Psoas muscle (tissue), 8 donors: ENCODE measurements around the gene NCKAP1. TPM values are rescaled to one million over a fixed set of nuclear protein-coding genes. Genes with fewer than 3 reads are reported as not detected.

Source experiments
- ATAC-seq, 4 donors: fragments of 200-7000 bp; cut with Tn5 transposase; one replicate each; pipeline ENCODE4 v1.9.1; 2020; ENCODE audit warnings: moderate library complexity in 3 of 4, mild to moderate bottlenecking in 2 of 4
- DNase-seq, 2 donors: peaks; one replicate each; pipeline ENCODE4 v3.0.0-alpha.2; 2020
- H3K27ac ChIP-seq: fragments of 200-600 bp; one replicate; pipeline ENCODE4 v1.8.0; 2022
- H3K27me3 ChIP-seq, 3 donors: fragments of 200-600 bp in 1 of 3; one replicate each; pipeline versions ENCODE4 v1.6.1 to v1.8.0; 2013 to 2022; ENCODE audit warnings: low read length in 2 of 3, mild to moderate bottlenecking in 2 of 3, moderate library complexity in 1 of 3; ENCODE audit not compliant: insufficient read depth in 3 of 3
- H3K36me3 ChIP-seq, 2 donors: fragments of 200-600 bp in 1 of 2; one replicate each; pipeline versions ENCODE4 v1.6.1 to v1.8.0; 2013 to 2022; ENCODE audit warnings: low read depth in 1 of 2, mild to moderate bottlenecking in 1 of 2, moderate library complexity in 1 of 2; ENCODE audit not compliant: insufficient read depth in 1 of 2
- H3K4me1 ChIP-seq: fragments of 200-600 bp; one replicate; pipeline ENCODE4 v1.8.0; 2022
- H3K4me3 ChIP-seq: fragments of 200-600 bp; one replicate; pipeline ENCODE4 v1.8.0; 2022; ENCODE audit warnings: mild to moderate bottlenecking
- H3K9me3 ChIP-seq: fragments of 200-600 bp; one replicate; pipeline ENCODE4 v1.8.0; 2022
- WGBS, 3 donors: extraction: QIAGEN DNeasy Blood & Tissue Kit; methylation state at CpG; one replicate each; pipeline versions ENCODE4 v1.1.6 to v1.1.7; 2013; 5-methylcytosine and 5-hydroxymethylcytosine counted together
- intact Hi-C, 2 donors: fragments of 100-400 bp; cut with DNase I; formaldehyde crosslinking; loops; one replicate each; pipeline versions ENCODE4 v1.11.0 to v1.14.2; 2022
- polyA plus RNA-seq, 3 donors: library from polyadenylated mRNA; stranded (reverse); fragments of 200-250 nt; gene quantifications; one replicate each; pipeline ENCODE4 v1.2.3, GENCODE V29; 2013
- total RNA-seq, 4 donors: library from RNA; stranded (reverse); fragmentation: NEBNext Ultra II Directional in 2 of 4; extraction: Animal tissue kit (Norgen Biotek cat#: 25700) in 2 of 4; gene quantifications; one replicate each; pipeline versions ENCODE4 v1.2.1 to v1.2.4, GENCODE V29; 2021 to 2023
- TF ChIP-seq, protein P1 (sequence below): fragments of 200-600 bp; IDR thresholded peaks from one replicate; pipeline ENCODE4 v1.8.0; 2022; ENCODE audit warnings: antibody characterized with exemption
- donor health status: healthy with polysubstance abuse.
- donor health status: DM: no; HTN: no; CAD: no; lungs with moderate emphysema.
- donor health status: Bipolar disorder and iron deficiency.
- donor health status: healthy.
- donor health status: DM: yes; HTN: yes; CAD: no.
- donor health status: DM: no; HTN: no; CAD: no.
- donor health status: DM: no; HTN: no; CAD: no.
- donor health status: DM: yes; HTN: yes; CAD: no.

NCKAP1 gene
- total and polyA plus RNA-seq, 7 donors: 94.1 to 262 (median 120) TPM

DNA sequence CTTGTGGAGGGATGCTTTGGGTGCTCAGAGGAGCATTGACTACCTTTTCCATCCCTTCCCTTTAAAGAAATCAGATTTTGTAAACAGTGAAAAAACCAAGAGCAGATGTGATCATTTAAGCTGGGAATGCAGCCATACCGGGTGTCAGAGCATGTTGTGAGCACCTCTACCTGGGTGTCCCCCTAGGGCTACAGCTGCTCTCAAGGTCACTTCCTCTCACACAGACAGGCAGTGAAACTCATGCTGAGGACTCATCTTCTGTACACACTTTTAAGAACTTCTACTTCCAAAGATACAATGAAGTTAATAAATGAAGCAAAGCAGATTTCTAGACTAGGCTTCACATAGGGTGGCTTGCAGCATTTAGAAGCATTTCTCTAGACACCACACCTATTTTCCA is 123.4 kb downstream of the NCKAP1 start:
- Histone ChIP-seq H3K4me1 (peaks cover 31% of the 10 kb centered on the region), H3K9me3 (no peaks in the 10 kb centered on the region), H3K27me3 (no peaks in the 10 kb centered on the region), H3K36me3 (peaks cover 0 to 5% of the 10 kb centered on the region in 2 donors), H3K27ac (peak overlapping the region; percentile 88), H3K4me3 (no peak overlapping the region)
- DNase-seq (no peak), ATAC-seq (peak in 1 of 4 donors; percentile 11)
- TF ChIP-seq, protein P1, sequence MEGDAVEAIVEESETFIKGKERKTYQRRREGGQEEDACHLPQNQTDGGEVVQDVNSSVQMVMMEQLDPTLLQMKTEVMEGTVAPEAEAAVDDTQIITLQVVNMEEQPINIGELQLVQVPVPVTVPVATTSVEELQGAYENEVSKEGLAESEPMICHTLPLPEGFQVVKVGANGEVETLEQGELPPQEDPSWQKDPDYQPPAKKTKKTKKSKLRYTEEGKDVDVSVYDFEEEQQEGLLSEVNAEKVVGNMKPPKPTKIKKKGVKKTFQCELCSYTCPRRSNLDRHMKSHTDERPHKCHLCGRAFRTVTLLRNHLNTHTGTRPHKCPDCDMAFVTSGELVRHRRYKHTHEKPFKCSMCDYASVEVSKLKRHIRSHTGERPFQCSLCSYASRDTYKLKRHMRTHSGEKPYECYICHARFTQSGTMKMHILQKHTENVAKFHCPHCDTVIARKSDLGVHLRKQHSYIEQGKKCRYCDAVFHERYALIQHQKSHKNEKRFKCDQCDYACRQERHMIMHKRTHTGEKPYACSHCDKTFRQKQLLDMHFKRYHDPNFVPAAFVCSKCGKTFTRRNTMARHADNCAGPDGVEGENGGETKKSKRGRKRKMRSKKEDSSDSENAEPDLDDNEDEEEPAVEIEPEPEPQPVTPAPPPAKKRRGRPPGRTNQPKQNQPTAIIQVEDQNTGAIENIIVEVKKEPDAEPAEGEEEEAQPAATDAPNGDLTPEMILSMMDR: no peak
- intact Hi-C loops: no loop called here
- WGBS, 3 donors: 52 to 79% (median 69%) methylated on average over 1 of the region's 1 CpG

DNA sequence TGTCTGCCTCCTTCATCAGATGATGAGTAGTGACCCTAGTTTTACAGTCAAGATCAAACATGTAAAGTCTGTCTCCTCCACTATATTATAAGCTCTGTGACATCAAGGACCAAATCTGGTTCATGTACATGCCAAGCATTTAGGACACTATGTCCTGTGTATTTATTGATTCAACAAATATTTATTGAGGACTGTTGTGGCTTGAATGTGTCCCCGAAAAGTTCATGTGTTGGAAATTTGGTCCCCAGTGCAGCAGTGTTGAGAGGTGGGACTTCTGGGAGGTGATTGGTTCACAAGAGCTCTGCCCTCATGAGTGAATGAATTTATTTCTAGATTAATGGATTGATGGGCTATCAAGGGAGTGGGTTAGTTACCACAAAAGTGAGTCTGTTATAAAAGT is 125.2 kb downstream of the NCKAP1 start:
- ATAC-seq: no peak
- 62 to 90% (median 81%) methylated on average over 1 of the region's 1 CpG for WGBS, 3 donors
- Histone ChIP-seq H3K4me3 (no peak overlapping the region), H3K27ac (peak overlapping the region; percentile 88), H3K4me1 (peaks cover 31% of the 10 kb centered on the region), H3K36me3 (peaks cover 0 to 5% of the 10 kb centered on the region in 2 donors), H3K9me3 (no peaks in the 10 kb centered on the region), H3K27me3 (no peaks in the 10 kb centered on the region)
- intact Hi-C loops: no loop called here
- TF ChIP-seq, protein P1: no peak
- no peak for DNase-seq

DNA sequence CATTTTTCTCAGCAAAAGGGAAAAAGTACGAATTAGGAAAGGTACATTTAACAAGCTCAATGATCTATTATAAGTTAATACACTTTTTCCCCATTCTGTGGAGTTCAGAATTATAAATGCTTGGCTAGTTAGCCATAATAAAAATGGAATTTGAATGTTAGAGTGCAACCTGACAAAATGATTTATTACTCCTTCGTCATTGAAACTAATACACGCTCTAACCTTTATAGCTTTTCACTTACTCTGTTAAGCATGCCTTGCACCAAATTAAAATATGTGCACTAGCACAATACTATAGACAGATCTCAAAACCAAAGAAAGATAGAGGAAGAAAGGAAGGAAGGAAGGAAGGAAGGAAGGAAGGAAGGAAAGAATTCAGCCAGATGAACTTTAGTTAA is 125.7 kb downstream of the NCKAP1 start:
- Histone ChIP-seq H3K27ac (peak overlapping the region; percentile 88), H3K4me1 (peaks cover 31% of the 10 kb centered on the region), H3K9me3 (no peaks in the 10 kb centered on the region), H3K27me3 (no peaks in the 10 kb centered on the region), H3K36me3 (peaks cover 0 to 5% of the 10 kb centered on the region in 2 donors), H3K4me3 (no peak overlapping the region)
- DNase-seq (no peak), ATAC-seq (no peak)
- WGBS, 3 donors: 47 to 63% (median 51%) methylated on average over 3 of the region's 3 CpGs
- intact Hi-C loops: no loop called here
- TF ChIP-seq, protein P1: no peak

- TF ChIP-seq, protein P1: no peak
- Histone ChIP-seq H3K4me1 (peaks cover 31% of the 10 kb centered on the region), H3K9me3 (no peaks in the 10 kb centered on the region), H3K27me3 (no peaks in the 10 kb centered on the region), H3K36me3 (peaks cover 0 to 5% of the 10 kb centered on the region in 2 donors), H3K4me3 (no peak overlapping the region), H3K27ac (peak overlapping the region; percentile 88)
- intact Hi-C loops: no loop called here
- DNase-seq (no peak), ATAC-seq (no peak)
- 63 to 82% (median 66%) methylated on average over 2 of the region's 2 CpGs for WGBS, 3 donors
These were observed 126.3 kb downstream of the NCKAP1 start for GRCh38 chr2:182911813-182912517.

GRCh38 chr2:182910965-182911364 is 127.3 kb downstream of the NCKAP1 start:
- intact Hi-C loops: no loop called here
- ATAC-seq: no peak

More at GRCh38 chr2:182910965-182911364, 127.3 kb downstream of the NCKAP1 start:
- Histone ChIP-seq H3K4me1 (peaks cover 33% of the 10 kb centered on the region), H3K27ac (no peak overlapping the region), H3K27me3 (no peaks in the 10 kb centered on the region), H3K36me3 (peaks cover 0 to 5% of the 10 kb centered on the region in 2 donors), H3K9me3 (no peaks in the 10 kb centered on the region), H3K4me3 (no peak overlapping the region)
- TF ChIP-seq, protein P1: no peak
- DNase-seq: no peak
- WGBS, 3 donors: 93 to 100% (median 93%) methylated on average over 1 of the region's 1 CpG
